DOHH2 (cell line): ENCODE measurements around the gene ZNF592.

Experiments
- EZH2phosphoT487 ChIP-seq: fragments of 200-600 bp; sonication (generic); IDR thresholded peaks from 2 replicates; pipeline ENCODE4 v1.6.1; 2017; ENCODE audit warnings: borderline replicate concordance, mild to moderate bottlenecking, antibody characterized with exemption, low read length, moderate library complexity, mixed read lengths
- TF ChIP-seq, protein P1 (sequence below): fragments of 200-600 bp; sonication (generic); IDR thresholded peaks from one replicate; pipeline ENCODE4 v1.5.1; 2014; ENCODE audit warnings: antibody characterized with exemption, mild to moderate bottlenecking, low read depth, low read length; ENCODE audit not compliant: poor library complexity, severe bottlenecking

- TF ChIP-seq, protein P1, sequence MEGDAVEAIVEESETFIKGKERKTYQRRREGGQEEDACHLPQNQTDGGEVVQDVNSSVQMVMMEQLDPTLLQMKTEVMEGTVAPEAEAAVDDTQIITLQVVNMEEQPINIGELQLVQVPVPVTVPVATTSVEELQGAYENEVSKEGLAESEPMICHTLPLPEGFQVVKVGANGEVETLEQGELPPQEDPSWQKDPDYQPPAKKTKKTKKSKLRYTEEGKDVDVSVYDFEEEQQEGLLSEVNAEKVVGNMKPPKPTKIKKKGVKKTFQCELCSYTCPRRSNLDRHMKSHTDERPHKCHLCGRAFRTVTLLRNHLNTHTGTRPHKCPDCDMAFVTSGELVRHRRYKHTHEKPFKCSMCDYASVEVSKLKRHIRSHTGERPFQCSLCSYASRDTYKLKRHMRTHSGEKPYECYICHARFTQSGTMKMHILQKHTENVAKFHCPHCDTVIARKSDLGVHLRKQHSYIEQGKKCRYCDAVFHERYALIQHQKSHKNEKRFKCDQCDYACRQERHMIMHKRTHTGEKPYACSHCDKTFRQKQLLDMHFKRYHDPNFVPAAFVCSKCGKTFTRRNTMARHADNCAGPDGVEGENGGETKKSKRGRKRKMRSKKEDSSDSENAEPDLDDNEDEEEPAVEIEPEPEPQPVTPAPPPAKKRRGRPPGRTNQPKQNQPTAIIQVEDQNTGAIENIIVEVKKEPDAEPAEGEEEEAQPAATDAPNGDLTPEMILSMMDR = no peak
- TF ChIP-seq EZH2phosphoT487 = no peak
Observed at GRCh38 chr15:84800365-84800806, 52.0 kb downstream of the ZNF592 start.
